A549 (cell line): ENCODE results near the gene UBE2O. TPM values are rescaled to one million over a fixed set of nuclear protein-coding genes. Genes with fewer than 3 reads are reported as not detected.

ENCODE experiments used
- ATAC-seq, 2 experiments: fragments of 200-7000 bp in 1 of 2; fragments of >200 bp in 1 of 2; cut with Nextera tagmentation in 1 of 2; cut with Tn5 transposase in 1 of 2; 3 replicates each; pipeline versions ENCODE4 v1.8.0 to v1.9.1; 2018 to 2020; ENCODE audit warnings: mild to moderate bottlenecking in 1 of 2, moderate library complexity in 1 of 2
- CTCF ChIA-PET: fragments of 300-600 bp; sonication (Branson Sonifier 250); formaldehyde crosslinking; extraction: SDS; loops from one replicate; lab custom pipeline; 2021; ENCODE audit warnings: antibody characterized with exemption, inconsistent platforms; lab: Yijun Ruan, JAX
- POLR2A ChIA-PET: fragments of 350-600 bp; formaldehyde crosslinking; extraction: SDS; loops from one replicate; lab custom pipeline; 2021; ENCODE audit warnings: antibody characterized with exemption, inconsistent platforms; lab: Yijun Ruan, JAX
- DNase-seq, 2 experiments: peaks; one replicate each; pipeline versions ENCODE4 v3.0.0 to v3.0.0-alpha.2; 2011 to 2016; ENCODE audit warnings: low read depth in 1 of 2, low spot score in 1 of 2
- FAIRE-seq: peaks from 2 replicates; lab custom pipeline; 2011; peaks lifted over from hg19 to GRCh38; lab: Jason Lieb, UNC
- H3K27ac ChIP-seq, 2 experiments: fragments of >200 bp; sonication (Bioruptor Twin); formaldehyde crosslinking; 3 replicates each; pipeline ENCODE4 v1.5.1; 2016 to 2017
- H3K4me1 ChIP-seq: fragments of >200 bp; sonication (Bioruptor Twin); formaldehyde crosslinking; 3 replicates; pipeline ENCODE4 v1.6.1; 2016
- H3K4me2 ChIP-seq: fragments of >200 bp; sonication (Bioruptor Twin); formaldehyde crosslinking; 3 replicates; pipeline ENCODE4 v1.6.1; 2016
- H3K4me3 ChIP-seq: fragments of >200 bp; sonication (Bioruptor Twin); formaldehyde crosslinking; 3 replicates; pipeline ENCODE4 v1.5.1; 2016
- H3K9me3 ChIP-seq: fragments of >200 bp; sonication (Bioruptor Twin); formaldehyde crosslinking; 3 replicates; pipeline ENCODE4 v1.6.1; 2016
- ATOH8 ChIP-seq: fragments of 250-450 bp; sonication (Bioruptor Pico); IDR thresholded peaks from 2 replicates; pipeline ENCODE4 v1.5.0; 2020; ENCODE audit warnings: low read depth, mild to moderate bottlenecking, moderate library complexity
- BHLHE40 ChIP-seq: IDR thresholded peaks from 2 replicates; pipeline ENCODE4 v1.6.1; 2012; ENCODE audit warnings: low read depth, low read length, inconsistent platforms
- CBX2 ChIP-seq: fragments of 200-600 bp; sonication (generic); IDR thresholded peaks from 2 replicates; pipeline ENCODE4 v1.6.1; 2016; ENCODE audit warnings: low read depth, mild to moderate bottlenecking, borderline replicate concordance
- CHD4 ChIP-seq: fragments of 200-600 bp; sonication (generic); IDR thresholded peaks from 2 replicates; pipeline ENCODE4 v1.6.1; 2016; ENCODE audit warnings: antibody characterized with exemption, mild to moderate bottlenecking, borderline replicate concordance
- E2F6 ChIP-seq: IDR thresholded peaks from 2 replicates; pipeline ENCODE4 v1.6.1; 2012; ENCODE audit warnings: low read depth, borderline replicate concordance
- EHF ChIP-seq: fragments of 250-450 bp; sonication (Bioruptor Pico); IDR thresholded peaks from 2 replicates; pipeline ENCODE4 v1.5.0; 2020; ENCODE audit warnings: mild to moderate bottlenecking
- ELK1 ChIP-seq: fragments of 150-350 bp; IDR thresholded peaks from 2 replicates; pipeline ENCODE4 v1.6.1; 2014; ENCODE audit warnings: low read depth, mild to moderate bottlenecking, low read length
- ESRRA ChIP-seq: fragments of 150-350 bp; IDR thresholded peaks from 2 replicates; pipeline ENCODE4 v1.6.1; 2014; ENCODE audit warnings: mild to moderate bottlenecking, low read length, borderline replicate concordance
- FOSB ChIP-seq: fragments of 250-450 bp; sonication (Bioruptor Pico); IDR thresholded peaks from 2 replicates; pipeline ENCODE4 v1.5.0; 2020; ENCODE audit warnings: mild to moderate bottlenecking, moderate library complexity
- FOSL2 ChIP-seq, 2 experiments: fragments of 450-650 bp in 1 of 2; fragments of >200 bp in 1 of 2; sonication (Bioruptor Twin) in 1 of 2; formaldehyde crosslinking; IDR thresholded peaks; 2 replicates each; pipeline versions ENCODE4 v1.5.0 to v1.6.1; 2016 to 2020; ENCODE audit warnings: mild to moderate bottlenecking in 1 of 2, moderate library complexity in 1 of 2
- HDAC2 ChIP-seq: fragments of 200-600 bp; sonication (generic); IDR thresholded peaks from 2 replicates; pipeline ENCODE4 v1.6.1; 2016
- HEYL ChIP-seq: fragments of 250-450 bp; sonication (Bioruptor Pico); IDR thresholded peaks from 2 replicates; pipeline ENCODE4 v1.8.0; 2021; ENCODE audit warnings: mild to moderate bottlenecking, moderate library complexity
- HOXB13 ChIP-seq: fragments of 250-450 bp; sonication (Bioruptor Pico); IDR thresholded peaks from 2 replicates; pipeline ENCODE4 v1.5.0; 2020; ENCODE audit warnings: low read depth, mild to moderate bottlenecking, moderate library complexity
- HOXB5 ChIP-seq: fragments of 250-450 bp; sonication (Bioruptor Pico); IDR thresholded peaks from 2 replicates; pipeline ENCODE4 v1.5.0; 2020; ENCODE audit warnings: mild to moderate bottlenecking, moderate library complexity
- JUN ChIP-seq, 2 experiments: fragments of >200 bp; sonication (Bioruptor Twin); formaldehyde crosslinking; IDR thresholded peaks; 2 replicates in 1 of 2; 3 replicates in 1 of 2; pipeline ENCODE4 v1.6.1; 2016 to 2017
- JUNB ChIP-seq: fragments of >200 bp; sonication (Bioruptor Twin); formaldehyde crosslinking; IDR thresholded peaks from 2 replicates; pipeline ENCODE4 v1.6.1; 2016
- MAX ChIP-seq: IDR thresholded peaks from 2 replicates; pipeline ENCODE4 v1.6.1; 2012
- NPAS2 ChIP-seq: fragments of 250-450 bp; sonication (Bioruptor Pico); IDR thresholded peaks from 2 replicates; pipeline ENCODE4 v1.8.0; 2022; ENCODE audit warnings: mild to moderate bottlenecking, moderate library complexity, borderline replicate concordance
- POLR2A ChIP-seq: IDR thresholded peaks from 2 replicates; pipeline ENCODE4 v1.6.1; 2012; ENCODE audit warnings: mild to moderate bottlenecking, low read length
- RARB ChIP-seq: fragments of 250-450 bp; sonication (Bioruptor Pico); IDR thresholded peaks from 2 replicates; pipeline ENCODE4 v1.8.0; 2021; ENCODE audit warnings: mild to moderate bottlenecking, moderate library complexity
- RCOR1 ChIP-seq: fragments of 150-350 bp; IDR thresholded peaks from 2 replicates; pipeline ENCODE4 v1.6.1; 2014; ENCODE audit warnings: antibody characterized with exemption, low read length, low read depth
- REST ChIP-seq: fragments of 200-600 bp; sonication (generic); IDR thresholded peaks from 2 replicates; pipeline ENCODE4 v1.6.1; 2016; ENCODE audit warnings: antibody characterized with exemption, mild to moderate bottlenecking, moderate library complexity
- RNF2 ChIP-seq: fragments of 200-600 bp; sonication (generic); IDR thresholded peaks from 2 replicates; pipeline ENCODE4 v1.6.1; 2016; ENCODE audit warnings: low read depth, mild to moderate bottlenecking, antibody characterized with exemption, moderate library complexity, borderline replicate concordance
- ZC3H11A ChIP-seq: fragments of 450-650 bp; IDR thresholded peaks from 2 replicates; pipeline ENCODE4 v1.6.1; 2014; ENCODE audit warnings: antibody characterized with exemption, mild to moderate bottlenecking
- ZFP36 ChIP-seq: fragments of 450-650 bp; IDR thresholded peaks from 2 replicates; pipeline ENCODE4 v1.6.1; 2014; ENCODE audit warnings: borderline replicate concordance; ENCODE audit not compliant: partially characterized antibody
- ZNF302 ChIP-seq: fragments of 250-450 bp; sonication (Bioruptor Pico); IDR thresholded peaks from 2 replicates; pipeline ENCODE4 v1.9.0; 2021; ENCODE audit warnings: inconsistent platforms, mild to moderate bottlenecking, moderate library complexity
- WGBS: methylation state at CpG from one replicate; pipeline ENCODE4 v1.1.6; 2017; ENCODE audit errors: missing lambda C conversion rate; 5-methylcytosine and 5-hydroxymethylcytosine counted together
- polyA plus RNA-seq, 4 experiments: library from polyadenylated mRNA; depleted of rRNA in 3 of 4; stranded (reverse); fragments of >200 nt; fragmentation: RNase III in 1 of 4; extraction: RNeasy Plus Mini Kit Qiagen cat#74134 plus additional on column Dnase treatment in 1 of 4; gene quantifications; 2 replicates in 3 of 4; 3 replicates in 1 of 4; pipeline ENCODE4 v1.2.3, GENCODE V29; 2011 to 2017

UBE2O gene
- polyA plus RNA-seq, 2 of the 4 experiments (the other 2 are of a cell fraction) = 22.0 to 25.7 TPM

- no peaks in the 10 kb centered on the region for H3K4me1 ChIP-seq
- TF ChIP-seq RCOR1 (no peak), HDAC2 (no peak), CBX2 (no peak), RARB (CRISPR knock-in tag) (no peak), E2F6 (no peak), JUN (IDR thresholded peaks at IDR 0.05) (no peak), RNF2 (no peak), HEYL (CRISPR knock-in tag) (no peak), ZC3H11A (no peak), HOXB5 (CRISPR knock-in tag) (no peak), CHD4 (no peak), EHF (CRISPR knock-in tag) (no peak), ATOH8 (no peak), REST (no peak)
- TF ChIP-seq, all 56 proteins: peak for 0
- no peaks in the 10 kb centered on the region for H3K9me3 ChIP-seq
- no peak for DNase-seq
- ATAC-seq = no peak
- CTCF ChIA-PET = interaction anchor here (29.5 to 42.5 kb wide), 2 partner anchors 27 to 30 kb away, joined by 1094 to 1107 read pairs; partner anchors contain the start of genes AANAT, SPHK1 and UBE2O
- no peak overlapping the region for H3K27ac ChIP-seq
- FAIRE-seq = no peak
- no peak overlapping the region for H3K4me3 ChIP-seq
- WGBS = 92% methylated on average over 7 of the region's 7 CpGs
- no peak overlapping the region for H3K4me2 ChIP-seq
- POLR2A ChIA-PET = no interaction called here
Measured at GRCh38 chr17:76421044-76421407, 31.9 kb downstream of the UBE2O start.

- WGBS = 89% methylated on average over 10 of the region's 10 CpGs
- FAIRE-seq (no peak), DNase-seq (no peak), ATAC-seq (no peak)
- ChIA-PET CTCF (interaction anchor here (29.5 to 42.5 kb wide), 2 partner anchors 26 to 30 kb away, joined by 1094 to 1107 read pairs; partner anchors contain the start of genes AANAT, SPHK1 and UBE2O), POLR2A (no interaction called here)
- Histone ChIP-seq H3K27ac (no peak overlapping the region), H3K4me3 (no peak overlapping the region), H3K9me3 (no peaks in the 10 kb centered on the region), H3K4me1 (no peaks in the 10 kb centered on the region), H3K4me2 (no peak overlapping the region)
- TF ChIP-seq ZNF302 (CRISPR knock-in tag) = no peak
- TF ChIP-seq FOSB (CRISPR knock-in tag) = no peak
- TF ChIP-seq MAX = no peak
- no peak for TF ChIP-seq REST
- TF ChIP-seq HOXB13 (CRISPR knock-in tag) = no peak
- TF ChIP-seq FOSL2 (IDR thresholded peaks at IDR 0.05) = no peak
- no peak for TF ChIP-seq FOSL2 (CRISPR knock-in tag; IDR thresholded peaks at IDR 0.05)
- TF ChIP-seq EHF (CRISPR knock-in tag) = no peak
- no peak for TF ChIP-seq ZFP36
- no peak for TF ChIP-seq JUNB
- TF ChIP-seq NPAS2 (CRISPR knock-in tag) = no peak
- no peak for TF ChIP-seq BHLHE40
- TF ChIP-seq ELK1 = no peak
- no peak for TF ChIP-seq POLR2A
- TF ChIP-seq HEYL (CRISPR knock-in tag) = no peak
- TF ChIP-seq ESRRA = no peak
Measured at GRCh38 chr17:76420356-76421043, 32.5 kb downstream of the UBE2O start.
